WERI-Rb-1 (cell line): Measurements from ENCODE around the gene PLD4.

Experiments used
- DNase-seq: peaks from one replicate; pipeline ENCODE4 v3.0.0-alpha.2; 2020
- H3K27ac ChIP-seq: fragments of 250-450 bp; sonication (Bioruptor Pico); 2 replicates; pipeline ENCODE4 v1.5.1; 2020; ENCODE audit warnings: mild to moderate bottlenecking, moderate library complexity
- H3K27me3 ChIP-seq: fragments of 250-450 bp; sonication (Bioruptor Pico); 2 replicates; pipeline ENCODE4 v1.5.1; 2021; ENCODE audit warnings: mild to moderate bottlenecking, low read depth, moderate library complexity; ENCODE audit not compliant: insufficient read depth, severe bottlenecking
- H3K36me3 ChIP-seq: fragments of 250-450 bp; sonication (Bioruptor Pico); 2 replicates; pipeline ENCODE4 v1.5.1; 2020; ENCODE audit warnings: mild to moderate bottlenecking, moderate library complexity
- H3K4me3 ChIP-seq: 2 replicates; pipeline ENCODE4 v1.5.1; 2011; ENCODE audit warnings: low read depth, mild to moderate bottlenecking, control low read depth, low read length
- H3K9me3 ChIP-seq: fragments of 250-450 bp; sonication (Bioruptor Pico); 2 replicates; pipeline ENCODE4 v1.5.1; 2021; ENCODE audit warnings: mild to moderate bottlenecking, moderate library complexity; ENCODE audit not compliant: severe bottlenecking
- CTCF ChIP-seq: IDR thresholded peaks from 2 replicates; pipeline ENCODE4 v1.5.1; 2011; ENCODE audit warnings: low read depth, mild to moderate bottlenecking, control low read depth, inconsistent platforms, low read length

PLD4 gene

DNA sequence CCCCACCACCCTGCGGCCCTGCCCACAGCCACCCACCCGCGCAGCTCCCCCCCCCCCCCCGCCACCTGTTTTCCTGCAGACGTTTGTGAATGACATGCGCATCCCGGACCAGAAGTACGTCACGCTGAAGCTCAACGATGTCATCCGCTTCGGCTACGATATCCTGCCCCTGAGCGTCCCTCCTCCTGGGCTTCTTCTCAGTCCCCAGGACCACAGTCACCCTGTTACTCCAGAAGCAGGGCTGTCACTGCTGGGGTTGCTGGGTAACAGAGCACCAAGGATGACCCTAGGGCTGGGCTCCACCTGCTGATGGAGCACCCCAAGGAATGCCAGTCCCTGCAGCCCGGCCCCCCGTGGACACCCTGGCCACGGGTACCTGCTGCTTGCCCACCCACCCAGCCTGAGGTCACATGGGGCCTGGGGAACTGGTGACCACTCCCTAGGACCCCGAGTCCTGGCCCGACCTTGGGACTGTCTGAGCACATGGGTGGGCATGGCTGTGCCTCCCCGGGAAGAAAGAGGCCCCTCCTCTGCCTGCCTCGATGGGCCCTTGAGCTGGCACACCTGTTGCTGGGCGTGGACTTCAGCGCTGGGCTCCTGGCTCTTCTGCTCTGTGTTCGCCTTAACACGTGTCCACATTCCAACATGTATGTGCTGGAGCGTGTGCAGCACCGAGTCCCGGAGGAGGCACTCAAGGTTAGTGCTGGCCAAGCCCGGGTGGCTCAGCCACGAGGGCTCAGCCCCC lies 46.7 kb upstream of the PLD4 start:
- DNase-seq: no peak
- H3K27me3 ChIP-seq: no peaks in the 10 kb centered on the region
- no peaks in the 10 kb centered on the region for H3K9me3 ChIP-seq
- peak overlapping the region; percentile 73 for H3K27ac ChIP-seq
- peak overlapping the region; percentile 13; the same call in 1 of the 2 replicates for H3K4me3 ChIP-seq
- H3K36me3 ChIP-seq: peaks cover 7% of the 10 kb centered on the region
- TF ChIP-seq CTCF: no peak

GRCh38 chr14:104878582-104878981 lies 46.1 kb upstream of the PLD4 start:
- no peak for TF ChIP-seq CTCF
- Histone ChIP-seq H3K4me3 (peak overlapping the region; percentile 20), H3K9me3 (no peaks in the 10 kb centered on the region), H3K36me3 (peaks cover 13% of the 10 kb centered on the region), H3K27me3 (no peaks in the 10 kb centered on the region), H3K27ac (peak overlapping the region; percentile 73)
- peak; percentile 92 for DNase-seq

DNA sequence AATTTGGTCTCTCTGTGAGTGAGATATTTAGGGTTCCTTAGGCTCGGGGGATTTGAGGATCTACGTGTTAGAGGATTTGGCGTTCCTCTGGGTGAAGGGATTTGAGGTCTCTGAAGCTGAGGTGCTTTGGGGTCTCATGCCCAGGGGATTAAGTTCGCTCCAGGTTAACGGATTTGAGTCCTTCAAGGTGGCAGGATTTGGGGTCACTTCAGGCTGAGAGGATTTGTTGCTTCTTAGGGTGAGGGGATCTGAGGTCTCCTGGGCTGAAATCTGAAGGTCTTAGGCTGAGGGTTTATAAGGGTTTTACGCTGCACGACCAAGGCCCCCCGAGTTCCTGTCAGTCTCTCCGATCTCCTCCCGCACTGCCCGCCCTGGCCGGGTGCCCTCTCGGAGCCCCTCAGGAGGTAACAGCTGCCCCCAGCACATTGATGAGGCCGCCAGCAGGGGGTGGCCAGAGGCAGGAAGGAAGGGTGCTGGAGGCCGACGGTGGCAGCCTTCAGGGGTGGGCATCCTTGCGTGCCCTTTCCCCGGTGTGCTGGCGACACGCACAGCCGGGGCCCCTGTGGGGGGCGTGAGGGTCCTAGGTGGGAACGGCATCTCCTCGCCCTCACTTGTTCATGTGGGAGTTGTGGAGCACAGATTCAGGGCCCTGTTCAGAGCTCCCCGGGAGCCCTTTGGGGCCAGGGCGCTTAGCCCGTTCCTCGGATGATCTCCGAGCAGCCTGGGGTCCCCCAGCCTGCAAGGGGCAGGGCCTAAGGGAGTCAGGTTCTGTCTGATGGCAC lies 45.3 kb upstream of the PLD4 start:
- Histone ChIP-seq H3K36me3 (peaks cover 18% of the 10 kb centered on the region), H3K27ac (peak overlapping the region; percentile 73), H3K9me3 (no peaks in the 10 kb centered on the region), H3K27me3 (no peaks in the 10 kb centered on the region), H3K4me3 (peak overlapping the region; percentile 31)
- TF ChIP-seq CTCF: peak; percentile 41
- peak; percentile 92 for DNase-seq

DNA sequence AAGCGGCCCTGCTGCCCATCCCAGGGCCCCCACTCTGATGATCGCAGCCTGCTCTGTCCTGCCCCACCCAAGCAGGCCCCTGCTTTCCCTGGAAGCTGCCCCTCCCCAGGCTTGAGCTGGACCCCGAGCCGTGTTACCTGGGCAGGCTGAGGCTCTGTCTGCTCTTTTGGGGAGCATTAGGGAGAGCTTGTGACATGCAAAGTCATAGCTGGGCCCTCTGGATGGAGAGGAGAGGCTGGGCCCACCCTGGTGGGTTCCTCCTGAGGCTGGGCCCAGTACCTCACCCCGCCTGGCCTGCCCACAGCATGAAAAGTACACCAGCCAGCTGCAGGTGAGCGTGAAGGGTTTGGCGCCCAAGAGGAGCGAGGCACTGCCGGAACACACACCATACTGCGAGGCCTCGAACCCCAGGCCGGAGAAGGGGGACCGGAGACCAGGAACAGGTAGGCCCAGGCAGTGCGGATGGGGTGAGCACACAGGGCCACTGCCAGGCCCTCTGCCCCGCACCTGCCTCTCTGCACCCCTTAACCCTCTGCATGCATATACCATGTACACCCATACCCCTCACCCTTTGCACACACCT lies 44.6 kb upstream of the PLD4 start:
- Histone ChIP-seq H3K27me3 (no peaks in the 10 kb centered on the region), H3K27ac (no peak overlapping the region; the same call in 1 of the 2 replicates), H3K4me3 (peak overlapping the region; percentile 31), H3K36me3 (peaks cover 18% of the 10 kb centered on the region), H3K9me3 (no peaks in the 10 kb centered on the region)
- no peak for TF ChIP-seq CTCF
- no peak for DNase-seq

GRCh38 chr14:104880584-104881210 lies 44.0 kb upstream of the PLD4 start:
- H3K36me3 ChIP-seq: peaks cover 19% of the 10 kb centered on the region
- no peaks in the 10 kb centered on the region for H3K9me3 ChIP-seq
- H3K4me3 ChIP-seq: no peak overlapping the region
- no peak for TF ChIP-seq CTCF
- no peaks in the 10 kb centered on the region for H3K27me3 ChIP-seq
- DNase-seq: no peak
- H3K27ac ChIP-seq: no peak overlapping the region
